ENCODE data around the gene CDH8. TPM values are rescaled to one million over a fixed set of nuclear protein-coding genes. Genes with fewer than 3 reads are reported as not detected.

CDH8 gene
- polyA plus RNA-seq, 2 of the 4 experiments (the other 2 are of a cell fraction), result 0.23 to 0.94 TPM

DNA sequence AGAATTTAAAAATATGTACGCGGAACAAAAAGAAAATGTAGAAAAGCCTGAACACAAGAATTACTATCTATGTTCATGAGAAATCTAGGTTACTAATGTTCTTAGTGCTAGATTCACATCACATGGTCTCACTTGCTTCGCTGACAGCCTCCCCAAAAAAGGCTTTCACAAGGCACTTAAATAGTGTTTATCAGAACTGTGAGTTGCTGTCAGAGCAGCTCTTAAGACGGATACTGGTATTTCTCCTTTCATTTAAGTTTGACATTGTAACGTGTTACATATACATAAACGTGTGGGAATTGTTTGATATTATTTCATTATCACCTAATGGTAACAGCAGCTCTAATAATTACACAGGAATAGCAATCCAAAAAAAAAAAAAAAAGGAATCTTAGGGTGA, 150.9 kb downstream of the CDH8 start:
- ATAC-seq (no peak), FAIRE-seq (no peak), DNase-seq (ENCODE audit: low read depth in 1 of 2, low spot score in 1 of 2) (no peak)
- Histone ChIP-seq H3K4me1 (0 out of 3 replicates have a peak, but pooled peaks cover 4% of the 10 kb centered on the region), H3K27ac (no peak overlapping the region), H3K4me2 (no peak overlapping the region), H3K9me3 (no peaks in the 10 kb centered on the region), H3K4me3 (no peak overlapping the region)
- ChIA-PET CTCF (no interaction called here), POLR2A (no interaction called here)
- 50% methylated on average over 6 of the region's 6 CpGs for WGBS (ENCODE audit: missing lambda C conversion rate)
- no peak for TF ChIP-seq BHLHE40 (IDR thresholded peaks at IDR 0.05; ENCODE audit: low read depth, low read length)
- no peak for TF ChIP-seq GATA3 (IDR thresholded peaks at IDR 0.05; ENCODE audit: borderline replicate concordance)
- TF ChIP-seq, protein P1, sequence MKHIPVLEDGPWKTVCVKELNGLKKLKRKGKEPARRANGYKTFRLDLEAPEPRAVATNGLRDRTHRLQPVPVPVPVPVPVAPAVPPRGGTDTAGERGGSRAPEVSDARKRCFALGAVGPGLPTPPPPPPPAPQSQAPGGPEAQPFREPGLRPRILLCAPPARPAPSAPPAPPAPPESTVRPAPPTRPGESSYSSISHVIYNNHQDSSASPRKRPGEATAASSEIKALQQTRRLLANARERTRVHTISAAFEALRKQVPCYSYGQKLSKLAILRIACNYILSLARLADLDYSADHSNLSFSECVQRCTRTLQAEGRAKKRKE (CRISPR knock-in tag; IDR thresholded peaks at IDR 0.05; ENCODE audit: low read depth), result no peak

DNA sequence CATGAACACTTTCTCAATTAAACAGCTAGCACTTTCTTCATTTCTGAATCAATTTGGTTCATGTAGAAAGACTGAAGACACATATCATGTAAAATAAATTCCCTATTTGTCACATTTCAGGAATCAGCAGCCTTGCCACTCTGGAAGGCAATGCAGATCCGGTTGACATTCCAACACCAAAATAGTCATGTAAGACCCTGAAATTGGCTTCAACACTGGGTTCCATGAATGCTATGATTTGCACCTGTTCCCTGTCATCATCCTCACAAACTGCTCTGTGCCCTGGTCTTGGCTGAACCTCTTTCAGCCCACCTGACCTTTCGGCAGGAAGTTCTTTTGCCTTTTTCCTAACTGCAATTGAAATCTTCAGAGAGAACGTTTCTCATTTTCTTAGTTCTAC, 156.9 kb downstream of the CDH8 start:
- H3K27ac ChIP-seq, result no peak overlapping the region
- no peak for TF ChIP-seq JUNB (IDR thresholded peaks at IDR 0.05)
- no peak for TF ChIP-seq HOXB5 (CRISPR knock-in tag; IDR thresholded peaks at IDR 0.05)
- no peak for TF ChIP-seq HDAC2 (IDR thresholded peaks at IDR 0.05)
- TF ChIP-seq ZSCAN20 (CRISPR knock-in tag; IDR thresholded peaks at IDR 0.05), result no peak
- no peak for TF ChIP-seq HOXB13 (CRISPR knock-in tag; IDR thresholded peaks at IDR 0.05; ENCODE audit: low read depth)
- TF ChIP-seq SREBF2 (IDR thresholded peaks at IDR 0.05), result no peak
- TF ChIP-seq, protein P2, sequence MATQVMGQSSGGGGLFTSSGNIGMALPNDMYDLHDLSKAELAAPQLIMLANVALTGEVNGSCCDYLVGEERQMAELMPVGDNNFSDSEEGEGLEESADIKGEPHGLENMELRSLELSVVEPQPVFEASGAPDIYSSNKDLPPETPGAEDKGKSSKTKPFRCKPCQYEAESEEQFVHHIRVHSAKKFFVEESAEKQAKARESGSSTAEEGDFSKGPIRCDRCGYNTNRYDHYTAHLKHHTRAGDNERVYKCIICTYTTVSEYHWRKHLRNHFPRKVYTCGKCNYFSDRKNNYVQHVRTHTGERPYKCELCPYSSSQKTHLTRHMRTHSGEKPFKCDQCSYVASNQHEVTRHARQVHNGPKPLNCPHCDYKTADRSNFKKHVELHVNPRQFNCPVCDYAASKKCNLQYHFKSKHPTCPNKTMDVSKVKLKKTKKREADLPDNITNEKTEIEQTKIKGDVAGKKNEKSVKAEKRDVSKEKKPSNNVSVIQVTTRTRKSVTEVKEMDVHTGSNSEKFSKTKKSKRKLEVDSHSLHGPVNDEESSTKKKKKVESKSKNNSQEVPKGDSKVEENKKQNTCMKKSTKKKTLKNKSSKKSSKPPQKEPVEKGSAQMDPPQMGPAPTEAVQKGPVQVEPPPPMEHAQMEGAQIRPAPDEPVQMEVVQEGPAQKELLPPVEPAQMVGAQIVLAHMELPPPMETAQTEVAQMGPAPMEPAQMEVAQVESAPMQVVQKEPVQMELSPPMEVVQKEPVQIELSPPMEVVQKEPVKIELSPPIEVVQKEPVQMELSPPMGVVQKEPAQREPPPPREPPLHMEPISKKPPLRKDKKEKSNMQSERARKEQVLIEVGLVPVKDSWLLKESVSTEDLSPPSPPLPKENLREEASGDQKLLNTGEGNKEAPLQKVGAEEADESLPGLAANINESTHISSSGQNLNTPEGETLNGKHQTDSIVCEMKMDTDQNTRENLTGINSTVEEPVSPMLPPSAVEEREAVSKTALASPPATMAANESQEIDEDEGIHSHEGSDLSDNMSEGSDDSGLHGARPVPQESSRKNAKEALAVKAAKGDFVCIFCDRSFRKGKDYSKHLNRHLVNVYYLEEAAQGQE (IDR thresholded peaks at IDR 0.05), result no peak
- no peak for TF ChIP-seq HOXA7 (CRISPR knock-in tag; IDR thresholded peaks at IDR 0.05)
- no peak for TF ChIP-seq FOXS1 (CRISPR knock-in tag; IDR thresholded peaks at IDR 0.05)
- TF ChIP-seq ZFP36 (IDR thresholded peaks at IDR 0.05; ENCODE audit: borderline replicate concordance, partially characterized antibody), result no peak
- no peak for TF ChIP-seq KDM1A (IDR thresholded peaks at IDR 0.05; ENCODE audit: low read depth)
- TF ChIP-seq POLR2A (IDR thresholded peaks at IDR 0.05; ENCODE audit: low read length), result no peak
- TF ChIP-seq MAZ (IDR thresholded peaks at IDR 0.05; ENCODE audit: borderline replicate concordance, low read depth, low read length), result no peak
- TF ChIP-seq JUN (IDR thresholded peaks at IDR 0.05), result no peak
- TF ChIP-seq FOSL2 (IDR thresholded peaks at IDR 0.05), result no peak
- no peak for TF ChIP-seq FOSL2 (CRISPR knock-in tag; IDR thresholded peaks at IDR 0.05)
- TF ChIP-seq, protein P3, sequence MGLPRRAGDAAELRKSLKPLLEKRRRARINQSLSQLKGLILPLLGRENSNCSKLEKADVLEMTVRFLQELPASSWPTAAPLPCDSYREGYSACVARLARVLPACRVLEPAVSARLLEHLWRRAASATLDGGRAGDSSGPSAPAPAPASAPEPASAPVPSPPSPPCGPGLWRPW (IDR thresholded peaks at IDR 0.05), result no peak
- no peak for TF ChIP-seq NR3C1 (IDR thresholded peaks at IDR 0.05)
- no peak for TF ChIP-seq EHMT2 (IDR thresholded peaks at IDR 0.05; ENCODE audit: low read depth)
- TF ChIP-seq RFX5 (IDR thresholded peaks at IDR 0.05), result no peak
- ChIA-PET POLR2A (no interaction called here), CTCF (no interaction called here)
- ATAC-seq (no peak), FAIRE-seq (no peak), DNase-seq (ENCODE audit: low read depth in 1 of 2, low spot score in 1 of 2) (no peak)
- no peak overlapping the region for H3K4me3 ChIP-seq
- H3K4me2 ChIP-seq, result no peak overlapping the region
- 54% methylated on average over 3 of the region's 3 CpGs for WGBS (ENCODE audit: missing lambda C conversion rate)
- no peaks in the 10 kb centered on the region for H3K9me3 ChIP-seq
- H3K4me1 ChIP-seq, result no peaks in the 10 kb centered on the region

DNA sequence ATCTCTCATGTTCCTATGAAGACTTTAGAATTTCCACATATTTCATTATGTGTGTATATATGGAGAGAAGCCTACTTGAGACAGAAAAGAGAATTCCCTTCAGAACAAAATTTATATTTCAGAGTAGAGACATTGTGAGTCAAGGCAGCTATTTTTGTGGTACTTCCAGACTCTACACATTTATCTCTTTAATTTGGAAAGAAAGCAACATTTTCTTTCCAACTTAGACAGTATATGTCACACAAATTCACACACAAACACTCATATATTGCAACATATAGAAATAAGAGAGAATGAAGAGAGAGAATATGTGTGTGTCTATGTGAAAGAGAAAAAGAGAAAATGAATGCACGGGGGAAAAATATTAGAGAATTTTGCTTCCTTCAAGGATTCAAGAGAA, 158.8 kb downstream of the CDH8 start:
- H3K4me3 ChIP-seq, result no peak overlapping the region
- no peaks in the 10 kb centered on the region for H3K9me3 ChIP-seq
- no peak overlapping the region for H3K27ac ChIP-seq
- H3K4me1 ChIP-seq, result no peaks in the 10 kb centered on the region
- ATAC-seq (no peak), FAIRE-seq (no peak), DNase-seq (ENCODE audit: low read depth in 1 of 2, low spot score in 1 of 2) (no peak)
- ChIA-PET CTCF (no interaction called here), POLR2A (no interaction called here)
- TF ChIP-seq MAZ (IDR thresholded peaks at IDR 0.05; ENCODE audit: borderline replicate concordance, low read depth, low read length) (no peak), POLR2AphosphoS2 (conservative IDR thresholded peaks at IDR 0.05; ENCODE audit: low read length) (no peak), CHD4 (IDR thresholded peaks at IDR 0.05; ENCODE audit: borderline replicate concordance) (no peak)
- no peak overlapping the region for H3K4me2 ChIP-seq
- 68% methylated on average over 1 of the region's 1 CpG for WGBS (ENCODE audit: missing lambda C conversion rate)
